DMS79 (cell line): ENCODE data around the gene OGDHL.
"Not testable (repeated sequence)": the region's sequence is repeated elsewhere in the genome, so short reads cannot be mapped to it uniquely, and the experiment has no call there.

ENCODE experiments used
- DNase-seq: peaks from one replicate; lab custom pipeline; 2025; lab: John Stamatoyannopoulos, UW

Gene OGDHL

DNA sequence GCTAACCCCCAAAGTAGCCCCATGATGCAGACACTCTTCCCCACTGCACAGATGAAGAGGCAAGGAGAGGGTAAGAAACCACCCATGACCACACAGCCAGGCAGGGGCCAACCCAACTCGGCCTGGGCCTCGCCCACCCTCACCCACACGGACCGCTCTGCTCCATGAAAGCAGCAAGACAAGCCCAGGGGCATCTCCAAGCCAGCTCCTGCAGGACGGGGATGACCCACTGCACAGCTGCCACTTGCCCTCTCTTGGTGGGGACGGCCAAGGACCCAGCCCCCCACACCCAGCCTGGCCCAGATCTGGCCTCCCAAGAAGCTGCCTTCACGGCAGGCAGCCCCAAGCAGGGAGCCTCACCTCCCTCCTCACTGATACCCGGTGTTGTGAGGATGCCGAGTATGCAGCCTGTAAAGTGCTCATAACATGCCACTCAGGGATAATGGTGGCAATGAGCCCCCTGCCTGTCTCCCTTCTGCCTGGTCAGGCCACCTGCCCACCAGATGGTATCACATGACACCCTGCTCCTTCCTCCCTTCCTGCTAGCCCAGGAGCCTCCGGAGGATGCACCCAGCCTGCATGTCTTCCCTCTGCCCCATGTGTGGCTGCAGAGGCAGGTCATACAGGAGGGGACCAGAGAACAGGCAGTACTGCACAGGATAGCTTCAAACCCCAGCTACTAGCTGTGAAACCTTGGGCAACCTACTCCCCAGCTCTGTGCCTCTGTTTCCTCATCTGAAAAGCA, 23.3 kb downstream of the OGDHL start:
- no peak for DNase-seq

DNA sequence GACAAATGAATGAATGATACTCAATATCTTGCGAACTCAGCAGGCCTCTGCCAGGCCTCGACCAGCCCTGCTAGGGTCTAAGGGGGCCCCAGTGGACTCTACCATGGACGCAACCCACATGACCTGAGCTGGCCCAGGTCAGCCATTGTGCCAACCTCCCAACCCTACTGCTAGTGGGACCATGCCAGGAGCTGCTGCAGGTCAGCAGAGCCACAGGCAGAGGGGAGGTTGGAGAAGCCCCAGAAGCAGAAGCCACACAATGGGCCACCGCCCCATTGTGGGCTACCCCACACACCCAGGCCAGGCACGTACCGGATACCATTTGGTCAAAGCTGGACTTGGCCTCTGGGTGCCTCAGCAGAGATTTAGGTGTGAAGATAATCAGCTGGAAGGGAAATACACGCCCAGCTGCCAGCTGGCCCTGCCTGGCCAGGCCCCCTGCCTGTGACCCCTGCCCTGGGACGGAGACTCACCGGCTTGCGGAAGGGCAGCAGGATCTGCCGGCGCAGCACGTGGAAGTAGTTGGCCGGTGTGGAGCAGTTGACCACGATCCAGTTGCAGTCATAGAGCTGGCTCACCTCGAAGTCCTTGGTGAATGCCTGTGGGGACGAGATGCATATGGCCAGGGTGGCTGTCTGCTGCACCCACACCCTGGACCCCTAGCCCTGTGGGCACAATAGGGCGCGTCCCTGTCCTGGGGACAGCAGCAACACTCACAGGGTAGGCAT, 24.5 kb downstream of the OGDHL start:
- no peak for DNase-seq

DNA sequence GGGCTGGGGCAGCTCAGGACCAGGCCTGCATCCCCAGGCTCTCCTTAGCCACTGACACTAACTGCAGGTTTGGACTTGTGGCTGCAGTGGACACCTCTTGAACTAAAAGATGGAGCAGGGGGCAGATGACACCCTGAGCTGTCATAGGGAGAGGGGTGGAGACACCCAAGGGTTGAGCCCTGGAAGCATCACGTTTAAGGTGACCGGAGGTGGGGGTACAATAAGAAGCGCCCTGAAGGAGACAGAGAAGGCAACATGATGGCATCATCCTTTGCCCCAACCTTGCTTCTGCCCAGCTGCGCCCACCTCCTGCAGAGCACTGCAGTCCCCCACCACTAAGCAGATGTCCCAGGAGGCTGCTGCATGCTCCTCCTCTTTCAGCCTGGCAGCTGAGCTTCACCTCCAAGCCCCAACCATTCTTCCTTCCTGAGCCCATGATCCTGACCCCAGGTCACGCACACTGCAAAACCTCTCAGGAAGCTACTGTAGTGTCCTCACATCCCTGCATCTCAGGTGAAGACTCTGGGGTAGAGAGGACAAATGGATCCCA, 25.5 kb downstream of the OGDHL start:
- no peak for DNase-seq

DNA sequence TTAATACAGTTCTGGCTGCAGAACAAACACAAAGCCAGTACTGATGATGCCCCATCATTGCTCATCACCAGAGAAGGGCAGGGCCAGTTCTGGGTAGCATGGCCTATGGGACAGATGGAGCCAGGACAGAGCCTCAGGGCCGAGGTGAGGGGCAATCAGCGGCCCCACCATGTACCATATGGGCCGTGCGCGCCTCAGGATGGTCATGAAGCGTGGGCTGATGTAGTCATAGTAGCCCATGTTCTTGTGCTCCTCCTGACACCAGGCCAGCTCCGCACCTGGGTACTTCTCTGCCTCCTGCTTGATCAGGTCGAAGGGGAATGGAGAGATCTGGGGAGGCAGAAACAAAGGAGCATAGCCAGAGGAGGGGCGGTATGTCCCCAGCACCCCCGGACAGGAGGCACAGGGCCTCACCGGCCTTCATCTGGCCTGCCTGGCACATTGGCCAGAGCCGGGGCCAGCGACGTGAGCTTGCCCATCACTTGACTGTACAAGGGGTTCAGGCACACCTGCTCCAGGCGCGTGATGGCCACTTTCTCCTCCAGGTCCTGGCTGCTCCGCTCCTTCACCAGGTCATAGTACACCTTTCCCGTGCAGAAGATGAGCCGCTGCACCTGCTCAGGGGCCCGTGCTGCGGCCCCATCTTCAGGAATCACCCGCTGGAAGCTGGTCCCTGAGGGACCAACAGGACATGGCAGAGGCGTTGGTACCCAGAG, 26.1 kb downstream of the OGDHL start:
- no peak for DNase-seq

DNA sequence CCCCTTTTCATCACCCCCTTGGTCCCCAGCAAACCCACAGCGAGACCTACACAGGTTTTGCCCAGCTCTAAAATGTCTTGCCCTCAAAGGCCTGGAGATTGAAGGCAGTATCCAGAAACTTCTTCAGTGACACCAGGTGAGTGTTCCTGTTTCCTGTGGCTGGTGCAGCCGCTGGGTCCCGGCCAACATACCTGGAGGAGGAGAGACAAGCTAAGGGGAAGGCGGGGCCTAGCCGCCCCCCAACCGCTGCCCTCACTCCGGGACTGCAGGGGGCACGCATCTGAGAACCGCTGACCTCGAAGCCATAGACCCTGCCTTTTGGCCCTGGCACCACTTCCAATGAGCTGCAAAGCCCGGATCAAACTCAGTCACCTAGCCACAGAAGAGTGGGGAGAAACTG, 27.0 kb downstream of the OGDHL start:
- DNase-seq, result no peak

DNA sequence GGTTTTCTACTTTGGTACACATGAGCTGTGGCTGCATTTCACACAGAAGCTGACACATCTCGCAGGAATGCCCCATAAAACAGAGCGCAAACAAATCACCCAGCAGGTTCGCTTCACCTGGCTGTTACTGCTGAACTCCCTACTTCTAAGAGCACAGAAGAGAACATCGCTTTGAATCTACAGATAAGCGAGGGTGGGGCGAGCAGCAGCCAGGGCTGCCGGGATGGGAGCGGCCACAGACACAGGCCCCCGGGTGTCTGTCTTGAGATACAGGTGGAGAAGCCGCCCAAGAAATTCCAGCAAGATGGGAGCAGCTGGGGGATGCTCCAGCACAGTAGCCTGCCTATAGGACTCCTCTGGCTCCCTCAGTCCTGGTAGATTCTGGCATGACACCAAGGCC, 27.4 kb downstream of the OGDHL start:
- no peak for DNase-seq

DNA sequence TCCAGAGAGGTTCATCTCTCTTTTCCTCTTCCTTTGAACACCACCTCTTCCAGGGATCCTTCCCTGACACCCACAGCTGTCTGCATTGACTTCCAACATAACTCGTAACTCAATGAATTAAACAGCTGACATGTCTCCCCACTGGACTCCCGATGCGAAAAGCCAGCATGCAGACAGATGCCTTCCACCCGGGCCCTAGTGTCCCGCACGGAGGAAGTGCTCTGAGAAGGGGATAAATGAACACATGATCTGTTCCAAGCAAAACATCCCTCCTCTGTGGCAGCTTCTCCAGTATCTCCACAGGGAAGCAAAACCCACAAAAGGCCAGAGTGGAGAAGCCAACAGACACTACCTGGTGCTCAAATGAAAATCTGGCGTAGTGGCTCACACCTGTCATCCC, 28.3 kb downstream of the OGDHL start:
- DNase-seq, result no peak

DNA sequence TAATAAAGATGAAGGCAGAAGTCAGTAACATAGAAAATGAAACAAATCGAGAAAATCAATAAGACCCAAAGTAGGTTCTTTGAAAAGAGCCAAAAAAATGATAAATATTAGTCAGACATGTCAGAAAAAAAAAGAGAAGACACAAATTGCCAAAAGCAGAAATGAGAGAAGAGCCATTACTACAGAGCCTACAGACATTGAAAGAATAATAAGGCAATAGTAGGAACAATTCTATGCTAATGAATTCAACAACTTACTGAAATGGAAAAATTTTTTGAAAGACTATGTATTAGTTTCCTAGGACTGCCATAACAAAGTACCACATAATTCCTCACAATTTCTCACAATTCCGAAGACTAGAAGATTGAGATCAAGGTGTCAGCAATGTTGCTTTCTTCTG, 35.5 kb downstream of the OGDHL start:
- DNase-seq, result no peak

DNA sequence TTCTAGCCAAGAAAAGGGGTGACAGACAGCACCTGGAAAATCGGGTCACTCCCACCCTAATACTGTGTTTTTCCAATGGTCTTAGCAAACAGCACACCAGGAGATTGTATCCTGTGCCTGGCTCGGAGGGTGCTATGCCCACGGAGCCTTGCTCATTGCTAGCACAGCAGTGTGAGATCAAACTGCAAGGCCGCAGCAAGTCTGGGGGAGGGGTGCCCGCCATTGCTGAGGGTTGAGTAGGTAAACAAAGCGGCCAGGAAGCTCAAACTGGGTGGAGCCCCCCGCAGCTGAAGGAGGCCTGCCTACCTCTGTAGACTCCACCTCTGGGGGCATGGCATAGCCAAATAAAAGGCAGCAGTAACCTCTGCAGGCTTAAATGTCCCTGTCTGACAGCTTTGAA, 47.0 kb downstream of the OGDHL start:
- not testable (repeated sequence) for DNase-seq

DNA sequence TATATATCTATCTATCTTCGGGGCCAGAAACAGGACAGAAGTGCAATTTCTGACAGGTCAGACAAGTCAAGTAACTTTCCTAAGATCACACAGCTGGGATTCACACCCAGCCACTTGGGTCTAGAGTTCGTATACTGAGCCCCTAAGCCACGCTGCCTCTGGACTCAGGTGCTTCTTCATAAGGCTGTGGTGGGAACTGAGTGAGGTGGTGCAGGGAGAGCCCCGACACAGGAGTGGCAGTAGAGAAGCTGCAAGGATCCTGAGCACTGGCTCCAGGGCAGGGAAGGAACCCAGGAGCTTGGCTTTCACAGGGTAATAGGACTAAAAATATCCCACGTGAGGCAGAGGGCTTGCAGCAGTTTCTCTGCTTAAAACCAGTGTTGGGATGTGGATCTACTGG, 48.9 kb downstream of the OGDHL start:
- no peak for DNase-seq

DNA sequence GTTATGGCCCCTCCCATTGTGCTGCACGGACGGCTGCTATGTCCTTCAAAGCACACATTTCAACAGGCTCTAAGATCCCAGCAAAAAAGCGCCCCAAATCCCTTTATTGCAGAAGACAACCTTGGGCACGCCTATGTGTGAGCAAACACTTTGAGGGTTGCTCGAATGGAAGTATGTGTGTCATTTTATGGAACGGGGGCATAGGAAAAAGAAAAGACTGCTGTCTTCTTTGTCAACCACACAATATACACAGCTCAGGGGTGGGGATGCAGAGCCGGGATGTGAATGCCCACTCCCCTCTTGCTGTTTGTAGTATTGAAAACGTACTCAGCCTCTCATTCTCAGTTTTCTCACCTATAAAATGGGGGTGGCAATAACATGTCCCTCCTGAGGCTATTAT, 50.6 kb downstream of the OGDHL start:
- DNase-seq, result no peak

DNA sequence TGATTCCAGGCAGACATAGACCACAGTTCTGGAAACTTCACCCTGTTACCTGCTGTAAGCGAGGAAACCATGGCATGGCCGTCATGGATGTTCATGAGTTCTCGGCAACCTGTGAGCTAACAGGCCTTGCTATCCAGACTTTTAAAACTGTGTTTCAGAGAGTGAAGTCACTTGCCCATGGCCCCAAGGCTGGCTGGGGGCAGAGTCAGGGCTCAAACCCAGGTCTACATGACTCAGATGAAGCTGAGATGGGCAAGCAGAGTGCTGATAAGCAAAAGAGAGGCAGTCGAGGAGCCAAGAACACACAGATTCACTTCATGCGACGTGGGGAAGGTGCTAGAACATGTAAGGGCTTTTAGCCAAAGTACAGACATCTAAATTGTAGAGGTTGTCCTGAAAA, 51.2 kb downstream of the OGDHL start:
- no peak for DNase-seq

DNA sequence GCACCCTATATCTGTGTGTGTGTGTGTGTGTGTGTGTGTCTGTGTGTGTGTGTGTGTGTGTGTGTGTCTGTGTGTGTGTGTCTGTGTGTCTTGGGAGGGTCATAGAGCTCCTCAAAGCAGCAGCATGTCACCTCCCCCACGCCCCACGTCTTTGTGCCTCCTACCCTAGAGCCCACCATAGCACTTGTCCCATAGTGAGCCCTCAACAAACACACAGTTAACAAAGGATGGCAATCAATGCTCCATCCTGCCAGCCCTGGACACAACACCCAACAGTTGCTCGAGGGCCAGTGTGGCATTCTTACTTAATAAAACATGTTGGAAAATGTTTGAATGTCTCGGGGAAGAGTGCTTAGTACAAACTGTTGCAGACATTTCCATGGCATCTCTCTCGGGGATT, 52.2 kb downstream of the OGDHL start:
- no peak for DNase-seq

DNA sequence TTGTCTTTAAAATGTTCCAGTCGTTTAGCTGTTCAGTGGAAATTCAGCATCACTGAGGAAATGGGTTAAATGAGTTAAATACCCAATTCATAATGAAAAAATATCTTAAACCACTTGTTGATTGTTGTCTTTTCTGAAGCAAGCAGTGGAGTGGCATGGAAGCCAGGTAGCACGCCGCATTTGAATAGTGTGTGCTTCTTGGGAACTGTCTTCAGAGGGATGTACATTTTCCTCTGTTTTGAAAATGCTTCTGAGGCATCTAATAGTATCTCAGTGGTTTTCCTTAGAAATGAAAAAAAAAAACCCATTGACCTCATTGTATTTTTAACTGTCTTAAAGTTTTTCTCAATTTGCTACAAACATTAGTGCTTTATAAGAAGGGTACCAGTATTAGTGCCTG, 54.5 kb downstream of the OGDHL start:
- DNase-seq, result no peak

DNA sequence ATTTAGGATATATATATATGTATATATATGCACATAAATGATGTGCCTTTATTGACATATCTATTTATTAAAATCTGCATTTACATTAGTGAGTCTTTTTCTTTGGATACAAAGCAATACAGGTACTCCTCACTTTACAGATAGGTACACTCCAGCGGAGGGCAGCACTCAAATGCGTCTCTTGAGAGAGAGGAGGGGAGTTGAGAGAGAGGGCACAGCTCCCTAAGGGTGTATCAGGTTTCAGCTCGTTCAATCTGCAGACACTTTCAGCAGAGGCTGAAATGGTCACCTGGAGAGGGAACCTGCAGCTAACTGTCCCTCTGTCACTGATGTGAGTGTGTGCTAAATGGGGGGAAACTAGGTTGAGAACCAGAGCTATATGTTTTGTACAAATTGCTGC, 61.1 kb downstream of the OGDHL start:
- peak; percentile 39 for DNase-seq

DNA sequence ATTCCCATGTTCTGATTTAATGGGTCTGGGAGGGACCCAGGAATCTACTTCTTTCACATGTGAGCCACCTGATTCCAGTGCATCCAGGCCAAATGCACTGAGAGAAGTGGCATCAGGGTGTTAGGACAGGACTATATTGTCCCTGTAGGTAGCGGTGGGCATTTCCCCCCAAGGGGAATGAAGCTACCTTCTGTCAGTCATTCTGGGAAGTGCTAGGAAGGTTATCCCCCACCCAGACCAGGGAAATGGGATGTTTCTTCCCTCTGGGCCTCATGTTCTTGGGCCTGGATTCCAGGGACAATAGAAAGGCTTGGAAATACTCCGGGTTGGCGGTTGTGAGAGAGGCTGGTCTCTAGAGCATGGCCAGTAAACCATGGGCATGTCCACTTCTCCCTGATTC, 61.9 kb downstream of the OGDHL start:
- DNase-seq, result no peak

DNA sequence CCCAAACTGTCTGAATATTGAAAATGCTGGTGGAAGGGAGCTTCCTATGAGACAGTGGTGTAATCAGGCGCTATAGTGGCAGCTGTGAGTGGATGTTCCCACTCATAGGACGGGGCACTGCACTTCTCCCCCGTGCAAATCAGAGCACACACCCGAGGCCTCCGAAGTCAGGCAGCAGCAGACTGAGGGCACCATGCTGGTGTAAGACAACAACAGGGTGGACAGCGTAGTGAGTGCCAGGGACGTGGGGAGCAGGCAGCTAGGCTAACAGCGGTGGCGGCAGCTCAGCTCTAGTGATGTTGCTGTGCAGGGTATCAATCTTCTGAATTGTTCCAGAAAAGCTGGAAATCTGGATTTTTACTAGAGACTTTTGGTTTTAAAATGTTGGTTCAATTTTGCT, 63.4 kb downstream of the OGDHL start:
- no peak for DNase-seq

DNA sequence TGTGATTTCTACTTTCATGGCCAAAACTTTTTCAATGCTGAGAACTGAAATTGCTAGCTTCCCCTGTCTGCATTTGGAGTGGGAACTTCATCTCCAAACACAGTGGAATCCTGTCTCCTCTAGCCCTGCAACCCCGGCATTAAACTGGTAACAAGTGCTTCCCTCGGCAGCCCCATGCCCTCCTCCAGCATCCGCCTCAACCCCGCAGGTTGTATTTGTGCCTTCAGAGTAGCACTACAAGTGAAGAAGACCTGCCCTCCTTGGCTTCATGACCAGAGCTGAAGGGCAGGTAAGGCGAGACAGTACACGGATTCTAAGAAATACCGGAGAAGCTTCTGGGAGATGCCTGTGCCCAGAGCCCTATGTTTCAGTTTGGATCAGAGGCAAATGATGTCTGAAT, 65.8 kb downstream of the OGDHL start:
- no peak for DNase-seq

DNA sequence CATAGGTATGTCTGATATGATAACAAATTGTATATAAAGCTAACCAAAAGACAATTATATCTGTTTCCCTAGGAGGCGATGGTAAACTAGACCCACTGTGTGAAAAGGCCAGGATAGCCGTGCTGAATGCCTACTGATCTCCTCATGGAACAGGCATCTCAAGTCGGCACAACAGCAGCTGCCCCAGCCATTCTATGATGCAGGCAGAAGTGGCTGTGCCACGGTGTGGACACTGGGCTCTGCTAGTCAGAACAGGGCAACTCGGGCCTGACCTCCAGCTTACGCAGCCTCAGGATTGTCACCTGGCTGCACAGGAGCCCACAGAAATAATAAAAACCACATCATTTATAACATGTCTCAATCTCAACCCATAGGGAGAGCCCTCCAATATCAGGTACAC, 67.7 kb downstream of the OGDHL start:
- DNase-seq, result no peak

DNA sequence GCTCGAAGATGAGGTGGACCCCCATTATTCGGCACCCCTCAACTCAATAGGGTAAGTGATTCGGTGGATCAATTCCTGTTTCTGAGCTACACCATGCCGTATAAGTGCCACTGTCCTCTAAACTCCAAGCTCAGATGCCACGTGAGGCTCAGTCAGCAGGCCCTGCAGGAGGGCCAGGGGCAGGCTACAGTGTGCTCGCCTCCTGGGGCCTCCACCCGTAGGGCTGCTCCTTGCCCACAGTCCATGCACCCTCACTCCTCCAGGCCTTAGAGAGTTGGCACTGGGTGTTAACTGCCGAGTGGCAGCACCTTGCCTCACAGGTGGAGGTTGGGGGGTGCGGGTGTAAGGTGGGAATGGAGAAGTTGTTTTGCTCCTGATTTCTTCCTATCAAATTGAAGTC, 70.5 kb downstream of the OGDHL start:
- DNase-seq, result no peak

DNA sequence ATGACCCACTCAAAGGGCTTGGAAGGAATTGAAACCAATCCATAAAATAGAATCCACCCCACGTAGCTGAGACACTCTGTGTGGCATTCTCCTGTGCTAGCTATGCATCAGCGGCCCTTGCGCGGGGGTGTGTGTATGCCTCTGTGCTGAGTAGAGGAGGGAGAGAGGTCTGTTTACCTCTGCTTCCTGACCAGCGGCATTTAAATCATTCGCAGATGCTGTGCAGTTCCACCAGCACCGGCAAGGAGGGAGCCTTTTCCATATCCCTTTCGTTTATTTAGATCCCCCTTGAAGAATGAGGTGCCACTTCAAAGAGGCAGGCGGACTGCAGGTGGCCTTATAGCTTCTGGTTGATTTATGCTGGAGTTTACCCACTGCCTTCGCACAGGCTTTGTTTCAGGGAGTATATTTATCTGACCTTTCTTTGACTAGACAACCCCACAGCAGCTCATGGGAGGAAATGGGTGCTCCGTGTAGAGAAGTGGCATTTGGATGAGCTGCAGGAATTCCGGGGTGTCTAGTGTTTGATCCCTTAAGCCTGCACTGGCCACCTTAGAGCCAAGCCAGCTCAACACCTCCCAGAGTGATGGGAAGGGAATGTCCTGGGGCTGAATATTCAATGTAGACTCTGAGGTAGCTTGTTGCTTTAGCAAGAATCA, 71.3 kb downstream of the OGDHL start:
- DNase-seq, result no peak

DNA sequence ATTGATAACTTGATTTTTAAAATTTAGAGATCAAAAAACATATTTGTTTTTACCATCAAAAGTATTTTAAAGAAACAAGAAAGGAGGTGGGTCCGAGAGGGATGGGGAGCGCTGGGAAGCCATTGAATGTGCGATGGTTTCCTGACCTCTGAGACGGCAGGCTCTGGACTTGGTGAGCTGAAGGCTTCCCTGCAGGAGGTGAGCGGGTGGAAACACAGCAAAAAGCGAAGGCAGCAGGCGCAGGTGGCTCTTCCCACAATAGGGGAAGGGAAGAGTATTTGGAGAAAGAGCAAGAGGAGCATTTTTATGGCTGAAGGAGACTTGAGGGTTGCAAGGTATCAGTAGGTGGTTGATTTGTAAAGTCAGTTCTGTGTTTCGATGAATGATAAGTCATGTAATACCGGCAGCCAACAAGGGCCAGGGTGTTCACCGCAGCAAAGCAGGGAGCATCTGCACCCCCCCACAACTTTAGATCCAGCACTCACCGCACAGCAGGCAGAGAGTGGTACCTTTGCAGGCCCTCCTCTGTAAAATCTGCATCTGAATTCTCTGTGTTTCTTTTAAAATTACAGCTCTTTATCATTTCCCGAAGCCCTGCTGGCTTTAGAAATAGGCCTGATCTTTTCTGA, 72.1 kb downstream of the OGDHL start:
- no peak for DNase-seq
